OCI-LY3 (cell line): ENCODE data around the gene ABCB9.

Source experiments
- H2AFZ ChIP-seq: fragments of 200-600, 300-600 bp; shearing (Covaris generic); 2 replicates; pipeline ENCODE4 v1.6.0; 2014; ENCODE audit warnings: antibody characterized with exemption, low read depth, low read length
- H3K27ac ChIP-seq: fragments of 200-600, 300-600 bp; sonication (generic); 2 replicates; pipeline ENCODE4 v1.5.1; 2014; ENCODE audit warnings: mild to moderate bottlenecking, low read length, moderate library complexity, mixed read lengths
- H3K27me3 ChIP-seq: fragments of 200-600, 300-600 bp; sonication (generic); 2 replicates; pipeline ENCODE4 v1.6.1; 2014; ENCODE audit warnings: low read depth, low read length, mixed read lengths
- H3K36me3 ChIP-seq: fragments of 200-600, 300-600 bp; sonication (generic); replicated peaks from 2 replicates; pipeline ENCODE3; 2014; ENCODE audit warnings: low read depth, low read length, mixed read lengths
- H3K4me1 ChIP-seq: fragments of 300-600, 200-600 bp; sonication (generic); 2 replicates; pipeline ENCODE4 v1.6.1; 2014; ENCODE audit warnings: low read length, mixed read lengths
- H3K4me2 ChIP-seq: fragments of 200-600, 300-600 bp; sonication (generic); 2 replicates; pipeline ENCODE4 v1.6.1; 2014; ENCODE audit warnings: low read length, mixed read lengths
- H3K4me3 ChIP-seq: fragments of 300-600, 200-600 bp; sonication (generic); 2 replicates; pipeline ENCODE4 v1.5.1; 2014; ENCODE audit warnings: antibody characterized with exemption, mild to moderate bottlenecking, low read length, moderate library complexity
- H3K79me2 ChIP-seq: fragments of 300-600, 200-600 bp; shearing (Covaris generic); 2 replicates; pipeline ENCODE4 v1.6.1; 2014; ENCODE audit warnings: mild to moderate bottlenecking, low read length, mixed read lengths
- H3K9ac ChIP-seq: fragments of 300-600, 200-600 bp; shearing (Covaris generic); 2 replicates; pipeline ENCODE4 v1.6.0; 2014; ENCODE audit warnings: mild to moderate bottlenecking, low read length, moderate library complexity
- H3K9me3 ChIP-seq: fragments of 200-600, 300-600 bp; shearing (Covaris generic); 2 replicates; pipeline ENCODE4 v1.6.1; 2014; ENCODE audit warnings: low read length, mixed read lengths; ENCODE audit not compliant: insufficient read depth
- H4K20me1 ChIP-seq: fragments of 200-600, 300-600 bp; sonication (generic); 2 replicates; pipeline ENCODE4 v1.6.1; 2016; ENCODE audit warnings: low read length, mixed read lengths; ENCODE audit not compliant: insufficient read depth
- EZH2phosphoT487 ChIP-seq: fragments of 200-600 bp; shearing (Covaris generic); IDR thresholded peaks from 2 replicates; pipeline ENCODE4 v1.6.1; 2018; ENCODE audit warnings: antibody characterized with exemption, mixed run types, low read depth
- TF ChIP-seq, protein P1 (sequence below): fragments of 200-600, 300-600 bp; sonication (generic); IDR thresholded peaks from 2 replicates; pipeline ENCODE4 v1.5.1; 2014; ENCODE audit warnings: antibody characterized with exemption, low read length, low read depth

Gene ABCB9

DNA sequence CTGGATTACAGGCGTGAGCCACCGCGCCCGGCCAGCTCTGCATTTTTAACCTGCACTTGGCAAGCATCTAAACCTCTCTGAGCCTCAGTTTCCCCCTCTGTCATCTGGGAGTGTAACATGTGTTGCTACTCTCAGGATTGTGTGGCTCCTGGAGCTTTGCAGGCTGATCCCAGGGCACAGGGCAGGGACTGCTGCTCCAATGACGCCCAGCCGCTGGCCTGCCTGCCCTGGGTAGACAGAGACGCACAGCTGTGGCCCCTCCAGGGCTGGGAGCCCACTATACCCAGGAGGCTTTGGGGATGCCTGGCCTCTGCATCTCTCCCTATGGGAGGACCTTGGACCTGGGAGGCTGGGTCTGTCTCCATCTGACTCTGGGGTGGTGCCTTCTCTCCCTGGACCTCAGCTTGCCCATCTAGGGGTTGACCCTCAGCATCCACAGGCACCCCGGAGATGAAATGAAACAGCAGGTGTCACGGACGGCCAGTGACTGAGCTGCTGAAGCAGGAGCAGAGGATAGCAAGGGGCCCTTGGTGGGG is 27.9 kb upstream of the ABCB9 start:
- H3K4me1 ChIP-seq = peaks cover 23% of the 10 kb centered on the region
- H3K4me2 ChIP-seq = peak overlapping the region; percentile 68
- H2AFZ ChIP-seq = no peak overlapping the region
- peaks cover 6% of the 10 kb centered on the region; the same call in 1 of the 2 replicates for H3K27me3 ChIP-seq
- H3K4me3 ChIP-seq = peak overlapping the region; percentile 54
- H3K9me3 ChIP-seq = no peaks in the 10 kb centered on the region
- no peaks in the 10 kb centered on the region for H3K36me3 ChIP-seq
- no peaks in the 10 kb centered on the region for H3K79me2 ChIP-seq
- no peak overlapping the region for H3K9ac ChIP-seq
- H4K20me1 ChIP-seq = peaks cover 6% of the 10 kb centered on the region; the same call in 1 of the 2 replicates
- H3K27ac ChIP-seq = no peak overlapping the region
- TF ChIP-seq EZH2phosphoT487 = no peak
- TF ChIP-seq, protein P1, sequence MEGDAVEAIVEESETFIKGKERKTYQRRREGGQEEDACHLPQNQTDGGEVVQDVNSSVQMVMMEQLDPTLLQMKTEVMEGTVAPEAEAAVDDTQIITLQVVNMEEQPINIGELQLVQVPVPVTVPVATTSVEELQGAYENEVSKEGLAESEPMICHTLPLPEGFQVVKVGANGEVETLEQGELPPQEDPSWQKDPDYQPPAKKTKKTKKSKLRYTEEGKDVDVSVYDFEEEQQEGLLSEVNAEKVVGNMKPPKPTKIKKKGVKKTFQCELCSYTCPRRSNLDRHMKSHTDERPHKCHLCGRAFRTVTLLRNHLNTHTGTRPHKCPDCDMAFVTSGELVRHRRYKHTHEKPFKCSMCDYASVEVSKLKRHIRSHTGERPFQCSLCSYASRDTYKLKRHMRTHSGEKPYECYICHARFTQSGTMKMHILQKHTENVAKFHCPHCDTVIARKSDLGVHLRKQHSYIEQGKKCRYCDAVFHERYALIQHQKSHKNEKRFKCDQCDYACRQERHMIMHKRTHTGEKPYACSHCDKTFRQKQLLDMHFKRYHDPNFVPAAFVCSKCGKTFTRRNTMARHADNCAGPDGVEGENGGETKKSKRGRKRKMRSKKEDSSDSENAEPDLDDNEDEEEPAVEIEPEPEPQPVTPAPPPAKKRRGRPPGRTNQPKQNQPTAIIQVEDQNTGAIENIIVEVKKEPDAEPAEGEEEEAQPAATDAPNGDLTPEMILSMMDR = no peak

DNA sequence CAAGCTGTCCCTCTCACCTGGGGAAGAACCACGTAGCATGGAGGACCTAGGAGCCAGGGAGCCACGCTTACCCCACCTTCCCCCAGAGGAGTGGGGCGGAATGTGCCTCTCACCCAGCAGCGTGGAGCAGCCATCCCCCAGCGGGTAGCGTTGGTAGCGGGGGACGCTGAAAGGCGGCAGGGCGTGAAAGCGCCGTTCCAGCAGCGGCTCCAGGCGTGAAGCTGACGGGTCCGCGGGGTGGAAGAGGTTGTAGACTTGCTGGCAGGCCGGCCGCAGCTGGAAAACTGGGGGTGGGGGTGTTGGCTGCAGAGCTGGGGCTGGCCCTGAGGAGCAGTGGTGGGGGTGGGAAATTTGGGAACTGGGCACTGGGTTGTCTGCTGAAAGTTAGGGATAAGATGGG is 26.1 kb upstream of the ABCB9 start:
- no peaks in the 10 kb centered on the region for H3K79me2 ChIP-seq
- no peak overlapping the region for H3K9ac ChIP-seq
- no peaks in the 10 kb centered on the region for H3K36me3 ChIP-seq
- H4K20me1 ChIP-seq = peaks cover 6% of the 10 kb centered on the region; the same call in 1 of the 2 replicates
- TF ChIP-seq, protein P1 = no peak
- TF ChIP-seq EZH2phosphoT487 = no peak
- H3K4me1 ChIP-seq = peaks cover 23% of the 10 kb centered on the region
- H3K27me3 ChIP-seq = peaks cover 6% of the 10 kb centered on the region; the same call in 1 of the 2 replicates
- H3K27ac ChIP-seq = no peak overlapping the region
- H3K4me2 ChIP-seq = peak overlapping the region; percentile 68; the same call in 1 of the 2 replicates
- no peaks in the 10 kb centered on the region for H3K9me3 ChIP-seq
- no peak overlapping the region for H2AFZ ChIP-seq
- no peak overlapping the region for H3K4me3 ChIP-seq

DNA sequence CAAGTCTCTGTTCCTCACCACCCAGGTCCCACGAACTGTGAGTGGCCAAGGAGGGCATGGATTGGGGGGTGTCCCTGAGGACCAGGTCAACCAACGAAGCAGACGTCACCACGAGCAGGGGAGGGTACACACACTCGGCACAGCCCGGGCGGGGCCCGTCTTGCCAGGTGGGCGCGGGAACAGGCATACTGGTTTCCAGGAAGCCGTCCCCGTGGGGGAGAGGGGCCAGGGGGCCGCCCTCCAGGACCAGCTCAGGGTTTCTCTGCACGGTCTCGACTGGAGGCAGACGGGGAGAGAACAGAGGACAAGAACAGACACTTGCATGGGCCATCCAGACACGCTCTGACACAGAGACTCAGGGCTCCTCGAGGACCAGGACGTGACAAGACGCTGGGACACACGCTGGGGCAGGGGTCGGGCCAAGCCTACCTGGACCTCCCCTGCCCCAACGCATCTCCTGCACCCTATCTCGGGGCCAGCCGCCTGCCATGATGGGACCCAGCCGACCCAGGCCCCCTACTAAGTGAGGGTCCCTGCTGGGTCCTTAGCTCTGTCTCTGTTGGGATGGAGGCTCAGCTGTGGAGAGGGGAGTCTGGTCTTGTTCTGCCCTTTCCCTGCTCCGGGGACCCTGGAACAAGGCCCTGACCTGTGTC is 25.5 kb upstream of the ABCB9 start:
- Histone ChIP-seq H2AFZ (no peak overlapping the region), H4K20me1 (peaks cover 6% of the 10 kb centered on the region; the same call in 1 of the 2 replicates), H3K9me3 (no peaks in the 10 kb centered on the region), H3K27ac (no peak overlapping the region), H3K79me2 (no peaks in the 10 kb centered on the region), H3K9ac (no peak overlapping the region), H3K4me2 (no peak overlapping the region), H3K4me3 (no peak overlapping the region), H3K4me1 (peaks cover 23% of the 10 kb centered on the region), H3K36me3 (no peaks in the 10 kb centered on the region), H3K27me3 (peaks cover 6% of the 10 kb centered on the region; the same call in 1 of the 2 replicates)
- TF ChIP-seq, protein P1 = no peak
- no peak for TF ChIP-seq EZH2phosphoT487

GRCh38 chr12:122990961-122991622 is 24.8 kb upstream of the ABCB9 start:
- TF ChIP-seq, protein P1 = no peak
- no peak for TF ChIP-seq EZH2phosphoT487
- H3K4me1 ChIP-seq = peaks cover 23% of the 10 kb centered on the region
- H3K27me3 ChIP-seq = peaks cover 6% of the 10 kb centered on the region; the same call in 1 of the 2 replicates
- no peak overlapping the region for H2AFZ ChIP-seq
- H3K4me2 ChIP-seq = no peak overlapping the region
- H3K9me3 ChIP-seq = no peaks in the 10 kb centered on the region
- no peak overlapping the region for H3K9ac ChIP-seq
- no peaks in the 10 kb centered on the region for H3K79me2 ChIP-seq
- no peak overlapping the region for H3K4me3 ChIP-seq
- peaks cover 6% of the 10 kb centered on the region; the same call in 1 of the 2 replicates for H4K20me1 ChIP-seq
- no peak overlapping the region for H3K27ac ChIP-seq
- no peaks in the 10 kb centered on the region for H3K36me3 ChIP-seq
